Measurements from ENCODE around the gene RPE. TPM values are rescaled to one million over a fixed set of nuclear protein-coding genes. Genes with fewer than 3 reads are reported as not detected.

RPE gene
- total RNA-seq, 1 experiment from 2014 or later: 67.6 TPM

DNA sequence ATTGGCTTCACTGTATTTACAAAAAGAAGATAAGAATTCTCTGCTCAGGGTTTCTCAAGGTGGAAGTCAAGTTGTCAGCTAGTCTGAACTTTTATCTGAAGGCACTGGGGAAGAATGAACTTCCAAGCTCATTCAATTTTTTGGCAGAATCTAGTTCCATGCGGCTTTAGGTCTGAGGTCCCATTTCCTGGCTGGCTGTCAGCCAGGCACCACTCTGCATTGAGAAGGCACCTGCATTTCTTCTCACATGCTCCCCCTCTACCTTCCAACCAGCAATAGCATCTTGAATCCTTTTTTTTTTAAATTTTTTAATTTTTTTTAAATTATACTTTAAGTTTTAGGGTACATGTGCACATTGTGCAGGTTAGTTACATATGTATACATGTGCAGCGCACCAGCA lies 46.2 kb upstream of the RPE start:
- Histone ChIP-seq H3K27me3 (ENCODE audit: insufficient read depth, low read length) (no peaks in the 10 kb centered on the region), H3K79me2 (ENCODE audit: insufficient read depth, low read length) (no peaks in the 10 kb centered on the region), H3K4me3 (replicated peaks in 1 of 2; ENCODE audit: low read depth in 1 of 2, low read length in 2 of 2) (no peak overlapping the region), H3K36me3 (ENCODE audit: control insufficient read depth in 1 of 2, insufficient read depth in 2 of 2, low read length in 2 of 2) (no peaks in the 10 kb centered on the region), H3K9me3 (ENCODE audit: control insufficient read depth in 1 of 2, insufficient read depth in 1 of 2, low read depth in 1 of 2, low read length in 2 of 2) (no peaks in the 10 kb centered on the region), H2AFZ (ENCODE audit: low read depth, low read length, poor library complexity, severe bottlenecking) (no peak overlapping the region), H4K20me1 (ENCODE audit: insufficient read depth) (no peaks in the 10 kb centered on the region), H3K27ac (ENCODE audit: low read depth, low read length) (no peak overlapping the region), H3K4me2 (ENCODE audit: low read length) (no peak overlapping the region), H3K9ac (ENCODE audit: low read length) (no peak overlapping the region), H3K9me2 (ENCODE audit: insufficient read depth) (no peaks in the 10 kb centered on the region), H3K4me1 (ENCODE audit: control insufficient read depth in 1 of 2, insufficient read depth in 2 of 2, low read length in 2 of 2) (peaks cover 0 to 5% of the 10 kb centered on the region in 2 experiments; a peak in 2 of 4 replicates)
- intact Hi-C loops (cut with micrococcal nuclease): no loop called here
- POLR2A ChIA-PET: no interaction called here
- DNase-seq (ENCODE audit: low read depth, low spot score) (no peak), ATAC-seq (no peak)
- no TSS peak for BruUV-seq (replicated peaks)
- TF ChIP-seq RAD21 (IDR thresholded peaks at IDR 0.05; ENCODE audit: low read depth): no peak
- TF ChIP-seq TCF7L2 (IDR thresholded peaks at IDR 0.05; ENCODE audit: borderline replicate concordance, extremely low read depth, insufficient read depth, insufficient read length): no peak
- TF ChIP-seq FOSL1 (IDR thresholded peaks at IDR 0.05; ENCODE audit: low read depth): no peak
- TF ChIP-seq JUND (IDR thresholded peaks at IDR 0.05): no peak
- TF ChIP-seq CBX3 (IDR thresholded peaks at IDR 0.05; ENCODE audit: low read depth): no peak
- TF ChIP-seq POLR2A (IDR thresholded peaks at IDR 0.05; ENCODE audit: borderline replicate concordance, extremely low read depth, insufficient read depth, insufficient read length): no peak
- RAD21 ChIA-PET (ENCODE audit: low non-redundant PET in 1 of 2, low total read pairs in 2 of 2, uncharacterized antibody in 2 of 2, unreplicated experiment in 2 of 2): no interaction called here
- CTCF ChIA-PET: no interaction called here

DNA sequence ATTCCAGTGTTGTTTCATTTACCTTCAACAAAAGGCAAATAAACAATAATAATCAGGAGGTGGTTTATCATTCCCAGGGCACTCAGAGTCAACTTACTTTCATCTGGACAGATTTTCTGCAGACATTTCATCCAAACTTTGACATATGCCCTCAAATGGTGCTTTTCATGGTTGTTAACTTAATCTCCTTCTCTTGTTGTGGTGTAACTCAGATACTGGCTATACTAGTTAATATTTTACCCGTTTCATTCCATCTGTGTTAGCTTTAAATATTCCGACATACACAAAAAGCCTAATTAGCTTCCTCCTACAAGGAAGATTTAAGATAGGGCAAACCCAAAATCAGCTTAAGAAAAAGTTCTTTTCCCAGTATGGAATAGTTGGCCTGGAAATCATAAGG lies 44.4 kb upstream of the RPE start:
- no peak for ATAC-seq
- TF ChIP-seq FOSL1 (IDR thresholded peaks at IDR 0.05; ENCODE audit: low read depth): no peak
- no peak for TF ChIP-seq CEBPB (IDR thresholded peaks at IDR 0.05; ENCODE audit: low read depth)
- TF ChIP-seq CBX3 (IDR thresholded peaks at IDR 0.05; ENCODE audit: low read depth): no peak
- no peak for TF ChIP-seq TCF7L2 (IDR thresholded peaks at IDR 0.05; ENCODE audit: borderline replicate concordance, extremely low read depth, insufficient read depth, insufficient read length)
- no peak for TF ChIP-seq POLR2A (IDR thresholded peaks at IDR 0.05; ENCODE audit: borderline replicate concordance, extremely low read depth, insufficient read depth, insufficient read length)
- TF ChIP-seq EGR1 (IDR thresholded peaks at IDR 0.05; ENCODE audit: low read depth): no peak
- no peak for TF ChIP-seq JUND (IDR thresholded peaks at IDR 0.05)
- TF ChIP-seq SRF (IDR thresholded peaks at IDR 0.05; ENCODE audit: low read depth): no peak
- TF ChIP-seq EZH2 (IDR thresholded peaks at IDR 0.05): no peak
- no peak for TF ChIP-seq SP1 (IDR thresholded peaks at IDR 0.05; ENCODE audit: low read depth)
- TF ChIP-seq ZNF274 (IDR thresholded peaks at IDR 0.05; ENCODE audit: low read depth, low read length): no peak
- TF ChIP-seq, protein P1, sequence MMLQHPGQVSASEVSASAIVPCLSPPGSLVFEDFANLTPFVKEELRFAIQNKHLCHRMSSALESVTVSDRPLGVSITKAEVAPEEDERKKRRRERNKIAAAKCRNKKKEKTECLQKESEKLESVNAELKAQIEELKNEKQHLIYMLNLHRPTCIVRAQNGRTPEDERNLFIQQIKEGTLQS (IDR thresholded peaks at IDR 0.05): no peak
- Histone ChIP-seq H3K4me3 (replicated peaks in 1 of 2; ENCODE audit: low read depth in 1 of 2, low read length in 2 of 2) (no peak overlapping the region), H3K79me2 (ENCODE audit: insufficient read depth, low read length) (no peaks in the 10 kb centered on the region), H3K36me3 (ENCODE audit: control insufficient read depth in 1 of 2, insufficient read depth in 2 of 2, low read length in 2 of 2) (no peaks in the 10 kb centered on the region), H2AFZ (ENCODE audit: low read depth, low read length, poor library complexity, severe bottlenecking) (no peak overlapping the region), H3K27me3 (ENCODE audit: insufficient read depth, low read length) (no peaks in the 10 kb centered on the region), H3K27ac (ENCODE audit: low read depth, low read length) (no peak overlapping the region), H4K20me1 (ENCODE audit: insufficient read depth) (no peaks in the 10 kb centered on the region), H3K9me2 (ENCODE audit: insufficient read depth) (no peaks in the 10 kb centered on the region), H3K4me1 (ENCODE audit: control insufficient read depth in 1 of 2, insufficient read depth in 2 of 2, low read length in 2 of 2) (peaks cover 0 to 5% of the 10 kb centered on the region in 2 experiments; a peak in 2 of 4 replicates), H3K9me3 (ENCODE audit: control insufficient read depth in 1 of 2, insufficient read depth in 1 of 2, low read depth in 1 of 2, low read length in 2 of 2) (no peaks in the 10 kb centered on the region), H3K4me2 (ENCODE audit: low read length) (no peak overlapping the region), H3K9ac (ENCODE audit: low read length) (no peak overlapping the region)
- no peak for DNase-seq (ENCODE audit: low read depth, low spot score)
- intact Hi-C loops (cut with micrococcal nuclease): no loop called here
- ChIA-PET RAD21 (ENCODE audit: low non-redundant PET in 1 of 2, low total read pairs in 2 of 2, uncharacterized antibody in 2 of 2, unreplicated experiment in 2 of 2) (no interaction called here), CTCF (interaction anchor here (1.5 kb wide), 1 partner anchor 20 kb away, joined by 3 read pairs; no protein-coding TSS in a partner anchor), POLR2A (no interaction called here)
- BruUV-seq (replicated peaks): no TSS peak

Measured in HCT116 (cell line).